Caki2 (cell line): ENCODE data around the gene TSTD1. TPM values are rescaled to one million over a fixed set of nuclear protein-coding genes. Genes with fewer than 3 reads are reported as not detected.

Experiments
- DNase-seq: peaks from one replicate; pipeline ENCODE4 v3.0.0-alpha.2; 2015; ENCODE audit warnings: low read depth
- in situ Hi-C: cut with HindIII; loops from 2 replicates; pipeline ENCODE4 v1.10.0; 2016; ENCODE audit warnings: low sequenced_read_pairs, low pct_unique_long_range_greater_than_20kb, mixed read lengths
- total RNA-seq: library from RNA; depleted of rRNA; stranded (reverse); fragments of >200 nt; shearing (Covaris generic); gene quantifications from 2 replicates; pipeline ENCODE4 v1.2.3, GENCODE V29; 2014; ENCODE audit warnings: low replicate concordance; rRNA removed

TSTD1 gene, protein sequence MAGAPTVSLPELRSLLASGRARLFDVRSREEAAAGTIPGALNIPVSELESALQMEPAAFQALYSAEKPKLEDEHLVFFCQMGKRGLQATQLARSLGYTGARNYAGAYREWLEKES
- 53.5 and 67.6 TPM in 2 replicates for total RNA-seq

DNA sequence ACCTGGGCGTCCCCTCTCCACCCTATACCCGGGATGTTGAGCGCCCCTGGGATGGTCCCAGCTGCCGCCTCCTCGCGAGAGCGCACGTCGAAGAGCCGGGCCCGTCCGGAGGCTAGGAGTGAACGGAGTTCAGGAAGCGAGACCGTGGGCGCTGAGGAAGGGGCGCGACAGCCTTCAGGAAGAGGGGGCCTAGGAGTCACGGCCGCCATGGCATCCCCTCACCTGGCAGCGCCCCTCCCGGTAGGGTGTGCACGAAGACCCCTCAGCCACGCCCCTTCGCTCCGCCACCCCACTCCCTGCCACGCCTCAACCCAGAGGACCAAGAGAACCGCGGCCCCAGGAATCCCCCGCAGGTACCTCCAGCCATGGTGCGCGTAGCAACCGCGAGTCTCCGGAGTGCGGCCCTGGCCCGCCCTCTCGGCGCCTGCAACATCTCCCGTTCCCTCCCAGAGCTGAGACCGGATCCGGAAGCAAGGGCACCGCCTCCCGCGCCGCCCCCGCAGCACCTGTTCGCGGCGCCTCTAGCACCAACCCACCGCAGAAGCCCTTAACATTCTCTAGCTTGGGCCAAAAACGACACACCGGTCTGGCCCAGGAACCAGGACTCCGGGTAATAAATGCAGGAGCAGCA is at the start of gene TSTD1:
TSS of gene TSTD1 (minus strand) at position 442 of the 631 bp plus-strand sequence. CDS start at position 367, 75 bp downstream.
- in situ Hi-C loops = no loop called here
- peak; percentile 65 for DNase-seq

DNA sequence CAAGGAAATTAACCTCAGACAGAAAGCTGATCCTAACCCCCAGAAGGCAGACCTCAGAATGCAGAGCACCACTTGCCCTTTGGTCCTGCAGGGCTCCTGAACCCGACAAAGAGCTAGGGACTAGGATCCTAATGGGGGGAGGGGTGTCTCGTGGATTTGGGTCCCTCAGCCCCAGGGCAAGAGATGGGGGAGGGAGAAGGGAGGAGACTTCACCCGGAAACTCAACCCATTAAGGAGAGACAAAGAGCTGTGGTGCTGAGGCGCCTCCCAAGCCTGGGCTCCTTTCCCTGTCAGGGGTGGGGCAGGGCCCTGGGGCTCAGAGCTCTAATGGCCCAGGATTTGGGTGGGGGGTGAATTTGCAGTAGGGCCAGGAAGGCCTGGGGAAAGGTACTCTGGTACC is 47.7 kb upstream of the TSTD1 start:
- no peak for DNase-seq
- in situ Hi-C loops = no loop called here

DNA sequence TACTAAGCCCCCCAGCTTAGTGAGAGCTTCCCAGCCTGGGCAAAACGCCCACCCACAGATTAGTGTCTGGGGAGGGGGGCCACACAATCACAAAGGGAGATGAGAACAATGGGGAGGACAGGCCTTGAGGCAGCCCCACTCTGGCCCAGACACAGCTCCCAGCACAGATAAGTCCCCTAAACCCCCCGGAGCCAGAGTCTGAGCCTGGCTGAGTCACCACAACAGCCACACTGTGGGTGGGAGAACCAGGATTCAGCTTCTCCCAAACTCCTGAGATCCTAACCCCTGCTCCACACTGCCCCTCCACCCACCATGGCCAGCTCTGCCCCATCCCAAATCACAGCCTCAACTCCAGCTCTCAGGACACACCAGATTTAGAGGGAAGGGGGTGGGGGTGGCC is 46.4 kb upstream of the TSTD1 start:
- DNase-seq = no peak
- in situ Hi-C loops = no loop called here

- no peak for DNase-seq
- in situ Hi-C loops = no loop called here
These were observed 45.8 kb upstream of the TSTD1 start for GRCh38 chr1:161084597-161084988.

- in situ Hi-C loops = no loop called here
- DNase-seq = no peak
These were observed 45.2 kb upstream of the TSTD1 start for GRCh38 chr1:161083748-161084596.

DNA sequence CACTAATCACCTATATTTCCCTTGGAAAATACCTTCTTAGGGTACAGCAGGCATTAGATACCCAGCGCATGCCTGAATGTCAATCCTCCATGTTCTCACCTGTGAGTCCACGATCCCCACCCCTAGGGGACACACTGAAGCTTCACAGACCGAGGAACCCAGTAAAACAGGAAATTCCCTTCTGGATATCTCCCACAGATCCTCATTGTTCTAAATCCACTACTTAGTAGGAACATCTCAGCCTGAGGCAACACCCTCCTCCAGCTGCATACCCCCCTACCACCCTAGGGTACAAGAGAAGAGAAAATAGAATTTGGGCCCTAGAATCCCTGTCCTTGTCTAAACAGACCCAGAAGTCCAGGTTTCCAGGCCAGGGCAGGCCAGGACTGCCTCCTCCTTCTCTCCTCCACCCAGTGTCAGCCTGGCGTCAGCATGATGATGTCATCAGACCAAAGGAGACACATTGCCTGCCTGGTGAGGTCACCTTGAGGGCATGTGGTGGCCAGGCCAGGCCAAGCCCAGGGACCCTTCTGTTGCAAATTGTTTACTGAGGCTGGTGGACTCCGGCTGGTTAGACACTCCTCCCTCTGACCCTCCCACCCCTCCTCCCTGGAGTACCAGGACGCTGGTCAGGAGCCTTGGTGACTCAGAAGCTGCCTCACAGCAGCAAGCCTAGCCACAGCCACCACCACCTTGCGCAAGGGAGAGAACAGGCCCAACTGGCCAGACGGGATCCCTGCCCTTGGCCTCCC is 44.4 kb upstream of the TSTD1 start:
- DNase-seq = peak; percentile 79
- in situ Hi-C loops = no loop called here

DNA sequence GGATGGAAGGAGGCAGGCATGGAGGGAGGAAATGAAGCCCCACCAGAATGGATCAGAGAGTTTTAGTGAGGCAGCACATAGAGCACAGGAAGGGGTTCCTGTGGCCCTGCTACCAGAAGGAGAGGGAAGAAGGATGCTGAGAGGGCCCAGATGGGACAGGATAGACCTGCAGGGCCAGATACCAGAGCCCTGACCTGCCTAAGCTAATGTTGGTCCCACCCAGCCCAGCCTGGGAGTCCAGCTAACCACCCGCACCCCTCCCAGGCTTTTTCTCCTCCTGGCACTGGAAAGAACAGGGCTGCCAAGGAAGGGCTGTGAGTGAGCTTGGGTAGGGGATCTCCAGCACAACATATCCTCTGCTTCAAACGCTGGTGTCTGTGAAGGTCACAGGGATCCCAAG is 43.7 kb upstream of the TSTD1 start:
- in situ Hi-C loops = no loop called here

GRCh38 chr1:161081519-161081918 is 42.8 kb upstream of the TSTD1 start:
- no peak for DNase-seq
- in situ Hi-C loops = no loop called here

More for the DNA sequence above, 43.7 kb upstream of the TSTD1 start:
- no peak for DNase-seq

GRCh38 chr1:161080441-161081405 is 42.0 kb upstream of the TSTD1 start:
- in situ Hi-C loops = no loop called here
- no peak for DNase-seq

DNA sequence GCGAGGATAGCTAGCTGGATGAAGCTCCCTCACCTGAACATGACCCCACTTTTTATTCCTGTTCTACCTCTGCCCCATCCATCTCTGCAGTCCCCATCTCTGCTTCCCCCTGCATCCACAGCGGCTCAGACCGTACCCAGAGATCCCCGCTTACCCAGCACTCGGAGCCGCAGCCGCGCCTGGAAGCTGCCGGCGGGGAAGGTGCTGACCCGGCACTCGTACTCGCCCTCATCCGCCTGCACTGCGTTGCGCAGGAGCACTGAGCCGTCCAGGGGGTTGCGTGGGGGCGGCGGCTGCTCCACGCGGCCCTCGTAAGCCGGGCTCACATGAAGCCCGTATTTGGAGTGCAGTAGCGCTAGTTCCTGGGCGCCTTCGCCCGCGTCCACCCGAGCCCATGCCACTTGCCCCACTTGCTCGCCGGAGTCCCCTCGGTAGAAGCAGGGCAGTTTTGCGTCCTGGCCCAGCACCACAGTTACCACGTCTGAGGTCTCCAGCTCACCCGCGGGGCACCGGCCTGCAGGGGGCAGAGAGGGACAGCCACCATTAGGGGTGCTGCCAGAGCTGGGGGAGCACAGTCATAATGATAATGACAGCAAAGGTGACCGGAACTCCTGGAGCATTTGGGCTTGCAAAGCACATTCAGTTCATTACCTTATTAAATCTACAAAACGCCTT is 40.8 kb upstream of the TSTD1 start:
- in situ Hi-C loops = no loop called here
- no peak for DNase-seq

- DNase-seq = no peak
- in situ Hi-C loops = no loop called here
These were observed 38.7 kb upstream of the TSTD1 start for GRCh38 chr1:161077426-161077825.

- DNase-seq = no peak
- in situ Hi-C loops = no loop called here
These were observed 37.6 kb upstream of the TSTD1 start for GRCh38 chr1:161076410-161076809.

- no peak for DNase-seq
- in situ Hi-C loops = no loop called here
These were observed 36.1 kb upstream of the TSTD1 start for GRCh38 chr1:161074676-161075368.

DNA sequence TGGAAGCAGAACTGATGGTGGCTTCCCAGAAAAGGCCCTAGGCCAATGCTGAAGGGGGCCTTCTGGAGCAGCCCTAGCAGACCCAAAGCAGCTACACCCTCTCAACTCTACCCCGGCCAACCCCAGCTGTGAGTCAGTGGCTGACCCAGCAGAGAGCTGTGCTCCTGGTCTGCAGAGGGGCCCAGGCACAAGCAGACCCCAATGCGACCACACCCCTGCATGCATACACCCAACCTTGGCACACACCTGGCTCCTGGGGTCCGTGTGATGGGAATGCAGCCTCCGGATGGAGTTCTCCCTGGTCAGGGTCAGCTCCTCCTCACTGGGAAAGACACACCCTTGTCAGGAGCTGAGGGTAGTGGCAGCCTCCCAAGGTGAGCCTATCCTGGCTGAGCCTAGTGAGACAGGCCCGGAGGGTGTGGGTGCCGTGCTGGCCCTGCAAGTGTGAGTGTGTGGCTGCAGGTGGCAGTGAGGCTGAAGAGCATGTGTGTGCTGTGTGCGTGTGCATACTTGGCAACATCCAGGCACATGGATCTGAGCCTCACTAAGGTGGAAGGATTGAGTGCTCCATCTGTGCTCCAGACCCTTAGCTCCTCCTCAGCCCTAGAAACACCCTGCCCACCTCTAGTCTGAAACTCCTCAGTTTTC is 34.8 kb upstream of the TSTD1 start:
- DNase-seq = no peak
- in situ Hi-C loops = no loop called here

- in situ Hi-C loops = no loop called here
- no peak for DNase-seq
These were observed 34.1 kb upstream of the TSTD1 start for GRCh38 chr1:161072751-161073449.
